NOMO-1 treated with DMSO at 0.1 percent for 48 hours (cell line): ENCODE measurements around the gene DSG2.

Experiments
- DNase-seq: peaks from one replicate; lab custom pipeline; 2025; ENCODE audit not compliant: unreplicated experiment; lab: John Stamatoyannopoulos, UW

Gene DSG2

DNA sequence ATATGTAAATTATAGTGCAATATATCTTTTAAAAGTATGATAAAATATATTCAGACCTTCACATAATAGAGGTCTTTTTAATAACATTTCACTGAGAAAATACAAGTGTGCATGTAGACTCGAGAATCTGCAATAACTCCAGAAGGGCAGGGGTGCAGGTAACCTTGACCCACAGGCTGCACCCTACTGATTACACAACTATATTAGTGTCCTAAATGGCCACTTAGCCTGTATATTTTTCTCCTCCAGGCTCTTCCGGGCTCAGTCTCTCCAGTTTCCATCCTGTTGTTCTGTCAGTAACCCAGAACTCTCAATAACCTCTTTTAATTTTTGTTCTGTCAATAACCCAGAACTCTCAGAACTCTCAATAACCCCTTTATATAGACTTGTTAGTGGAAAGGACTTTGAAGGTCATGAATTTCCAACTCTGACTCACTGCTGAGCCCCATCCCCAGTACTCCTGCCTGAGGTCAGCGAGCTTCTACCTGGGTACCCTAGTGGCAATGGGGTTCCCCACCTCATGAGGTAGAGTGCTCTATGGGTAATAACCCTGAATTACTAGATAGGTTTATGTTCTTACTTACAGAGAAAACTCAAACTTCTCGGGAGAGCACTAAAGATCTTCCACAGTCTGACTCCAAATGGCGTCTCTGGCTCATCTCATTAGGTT is 85.3 kb downstream of the DSG2 start:
- no peak for DNase-seq

- no peak for DNase-seq
Measured at GRCh38 chr18:31585991-31586390, 88.0 kb downstream of the DSG2 start.

GRCh38 chr18:31586616-31587015 is 88.6 kb downstream of the DSG2 start:
- no peak for DNase-seq

GRCh38 chr18:31587529-31587928 is 89.6 kb downstream of the DSG2 start:
- no peak for DNase-seq

DNA sequence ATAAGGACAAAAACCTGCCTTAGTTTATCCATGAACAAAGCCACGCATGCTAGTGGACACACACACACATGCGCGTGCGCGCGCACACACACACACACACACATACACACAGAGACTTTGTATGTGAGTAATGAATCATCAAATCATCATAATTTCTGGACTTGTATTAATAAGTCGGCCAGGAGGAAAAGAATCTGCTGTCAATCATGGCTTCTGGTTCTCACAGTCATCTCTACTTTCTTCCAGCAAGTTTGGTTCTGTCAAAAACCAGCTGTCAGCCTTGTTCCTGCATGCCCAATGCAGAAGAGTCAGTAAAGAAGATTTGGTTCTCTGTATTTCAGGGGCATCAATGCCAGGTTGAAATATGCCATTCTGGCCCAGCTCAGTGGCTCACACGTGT is 92.6 kb downstream of the DSG2 start:
- no peak for DNase-seq

DNA sequence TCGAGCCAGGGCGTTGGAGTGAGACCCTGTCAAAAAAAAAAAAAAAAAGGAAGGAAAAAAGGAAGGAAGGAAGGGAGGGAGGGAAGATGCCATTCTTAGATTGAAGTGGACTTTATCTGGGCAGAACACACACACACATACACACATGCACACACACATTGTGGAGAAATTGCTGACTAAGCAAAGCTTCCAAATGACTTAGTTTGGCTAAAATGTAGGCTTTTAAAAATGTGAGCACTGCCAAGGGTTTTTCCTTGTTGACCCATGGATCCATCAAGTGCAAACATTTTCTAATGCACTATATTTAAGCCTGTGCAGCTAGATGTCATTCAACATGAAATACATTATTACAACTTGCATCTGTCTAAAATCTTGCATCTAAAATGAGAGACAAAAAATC is 93.1 kb downstream of the DSG2 start:
- no peak for DNase-seq

GRCh38 chr18:31591628-31592027 is 93.7 kb downstream of the DSG2 start, which contains the start of gene TTR:
TSS of gene TTR (plus strand) at chr18:31591877. CDS start at chr18:31591903, 26 bp downstream.
- no peak for DNase-seq

DNA sequence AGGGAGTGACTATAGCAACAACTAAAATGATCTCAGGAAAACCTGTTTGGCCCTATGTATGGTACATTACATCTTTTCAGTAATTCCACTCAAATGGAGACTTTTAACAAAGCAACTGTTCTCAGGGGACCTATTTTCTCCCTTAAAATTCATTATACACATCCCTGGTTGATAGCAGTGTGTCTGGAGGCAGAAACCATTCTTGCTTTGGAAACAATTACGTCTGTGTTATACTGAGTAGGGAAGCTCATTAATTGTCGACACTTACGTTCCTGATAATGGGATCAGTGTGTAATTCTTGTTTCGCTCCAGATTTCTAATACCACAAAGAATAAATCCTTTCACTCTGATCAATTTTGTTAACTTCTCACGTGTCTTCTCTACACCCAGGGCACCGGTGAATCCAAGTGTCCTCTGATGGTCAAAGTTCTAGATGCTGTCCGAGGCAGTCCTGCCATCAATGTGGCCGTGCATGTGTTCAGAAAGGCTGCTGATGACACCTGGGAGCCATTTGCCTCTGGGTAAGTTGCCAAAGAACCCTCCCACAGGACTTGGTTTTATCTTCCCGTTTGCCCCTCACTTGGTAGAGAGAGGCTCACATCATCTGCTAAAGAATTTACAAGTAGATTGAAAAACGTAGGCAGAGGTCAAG is 94.7 kb downstream of the DSG2 start:
- no peak for DNase-seq

GRCh38 chr18:31595121-31595771 is 97.3 kb downstream of the DSG2 start:
- DNase-seq: no peak

DNA sequence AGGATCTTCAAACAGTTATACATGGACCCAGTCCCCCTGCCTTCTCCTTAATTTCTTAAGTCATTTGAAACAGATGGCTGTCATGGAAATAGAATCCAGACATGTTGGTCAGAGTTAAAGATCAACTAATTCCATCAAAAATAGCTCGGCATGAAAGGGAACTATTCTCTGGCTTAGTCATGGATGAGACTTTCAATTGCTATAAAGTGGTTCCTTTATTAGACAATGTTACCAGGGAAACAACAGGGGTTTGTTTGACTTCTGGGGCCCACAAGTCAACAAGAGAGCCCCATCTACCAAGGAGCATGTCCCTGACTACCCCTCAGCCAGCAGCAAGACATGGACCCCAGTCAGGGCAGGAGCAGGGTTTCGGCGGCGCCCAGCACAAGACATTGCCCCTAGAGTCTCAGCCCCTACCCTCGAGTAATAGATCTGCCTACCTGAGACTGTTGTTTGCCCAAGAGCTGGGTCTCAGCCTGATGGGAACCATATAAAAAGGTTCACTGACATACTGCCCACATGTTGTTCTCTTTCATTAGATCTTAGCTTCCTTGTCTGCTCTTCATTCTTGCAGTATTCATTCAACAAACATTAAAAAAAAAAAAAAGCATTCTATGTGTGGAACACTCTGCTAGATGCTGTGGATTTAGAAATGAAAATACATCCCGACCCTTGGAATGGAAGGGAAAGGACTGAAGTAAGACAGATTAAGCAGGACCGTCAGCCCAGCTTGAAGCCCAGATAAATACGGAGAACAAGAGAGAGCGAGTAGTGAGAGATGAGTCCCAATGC is 98.3 kb downstream of the DSG2 start:
- no peak for DNase-seq

DNA sequence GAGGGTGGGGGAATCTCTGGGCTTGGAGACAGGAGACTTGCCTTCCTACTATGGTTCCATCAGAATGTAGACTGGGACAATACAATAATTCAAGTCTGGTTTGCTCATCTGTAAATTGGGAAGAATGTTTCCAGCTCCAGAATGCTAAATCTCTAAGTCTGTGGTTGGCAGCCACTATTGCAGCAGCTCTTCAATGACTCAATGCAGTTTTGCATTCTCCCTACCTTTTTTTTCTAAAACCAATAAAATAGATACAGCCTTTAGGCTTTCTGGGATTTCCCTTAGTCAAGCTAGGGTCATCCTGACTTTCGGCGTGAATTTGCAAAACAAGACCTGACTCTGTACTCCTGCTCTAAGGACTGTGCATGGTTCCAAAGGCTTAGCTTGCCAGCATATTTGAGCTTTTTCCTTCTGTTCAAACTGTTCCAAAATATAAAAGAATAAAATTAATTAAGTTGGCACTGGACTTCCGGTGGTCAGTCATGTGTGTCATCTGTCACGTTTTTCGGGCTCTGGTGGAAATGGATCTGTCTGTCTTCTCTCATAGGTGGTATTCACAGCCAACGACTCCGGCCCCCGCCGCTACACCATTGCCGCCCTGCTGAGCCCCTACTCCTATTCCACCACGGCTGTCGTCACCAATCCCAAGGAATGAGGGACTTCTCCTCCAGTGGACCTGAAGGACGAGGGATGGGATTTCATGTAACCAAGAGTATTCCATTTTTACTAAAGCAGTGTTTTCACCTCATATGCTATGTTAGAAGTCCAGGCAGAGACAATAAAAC is 100.2 kb downstream of the DSG2 start:
- DNase-seq: no peak
